Large intestine (tissue), 3 donors: Measurements from ENCODE around the gene FAM131B. TPM values are rescaled to one million over a fixed set of nuclear protein-coding genes. Genes with fewer than 3 reads are reported as not detected.
"Not testable (repeated sequence)": the region's sequence is repeated elsewhere in the genome, so short reads cannot be mapped to it uniquely, and the experiment has no call there.

ENCODE experiments used
- DNase-seq, 2 donors: peaks; one replicate each; pipeline versions ENCODE4 v3.0.0 to v3.0.0-alpha.2; 2013
- H3K27ac ChIP-seq: one replicate; pipeline ENCODE4 v1.5.1; 2013; ENCODE audit warnings: low read length
- H3K27me3 ChIP-seq: 2 replicates; pipeline ENCODE4 v1.6.1; 2013; ENCODE audit warnings: low read length; ENCODE audit not compliant: control insufficient read depth, insufficient read depth
- H3K36me3 ChIP-seq: 2 replicates; pipeline ENCODE4 v1.6.1; 2013; ENCODE audit warnings: low read length; ENCODE audit not compliant: control insufficient read depth, insufficient read depth
- H3K4me1 ChIP-seq: one replicate; pipeline ENCODE4 v1.6.1; 2013; ENCODE audit warnings: low read length; ENCODE audit not compliant: control insufficient read depth, insufficient read depth
- H3K4me3 ChIP-seq: one replicate; pipeline ENCODE4 v1.5.1; 2013; ENCODE audit warnings: low read length
- H3K9me3 ChIP-seq: one replicate; pipeline ENCODE4 v1.6.1; 2013; ENCODE audit warnings: mild to moderate bottlenecking, low read depth, low read length, moderate library complexity; ENCODE audit not compliant: control insufficient read depth
- WGBS: methylation state at CpG from one replicate; pipeline ENCODE4 v1.1.5; 2013; ENCODE audit warnings: low lambda C conversion rate; ENCODE audit not compliant: insufficient coverage; 5-methylcytosine and 5-hydroxymethylcytosine counted together
- polyA plus RNA-seq: library from polyadenylated mRNA; unstranded; fragments of 120-200 nt; gene quantifications from one replicate; pipeline ENCODE4 v1.2.1, GENCODE V29; 2013

The FAM131B gene
- polyA plus RNA-seq, 1 donor = 5.8 TPM

- Histone ChIP-seq H3K9me3 (no peaks in the 10 kb centered on the region), H3K4me3 (no peak overlapping the region), H3K27me3 (no peaks in the 10 kb centered on the region), H3K4me1 (peaks cover 51% of the 10 kb centered on the region), H3K27ac (peak overlapping the region; percentile 2), H3K36me3 (peaks cover 63% of the 10 kb centered on the region)
- no CpG with 5 or more reads among the region's 21 CpGs for WGBS
- peak in 1 of 2 donors; percentile 76 for DNase-seq
Observed at GRCh38 chr7:143395187-143396149, 33.0 kb upstream of the FAM131B start.

GRCh38 chr7:143394777-143395176 lies 32.3 kb upstream of the FAM131B start:
- no peak overlapping the region for H3K4me3 ChIP-seq
- no peak overlapping the region for H3K27ac ChIP-seq
- DNase-seq = no peak
- peaks cover 68% of the 10 kb centered on the region for H3K36me3 ChIP-seq
- H3K9me3 ChIP-seq = no peaks in the 10 kb centered on the region
- H3K27me3 ChIP-seq = no peaks in the 10 kb centered on the region
- peaks cover 51% of the 10 kb centered on the region for H3K4me1 ChIP-seq
- no CpG with 5 or more reads among the region's 6 CpGs for WGBS

GRCh38 chr7:143394068-143394467 lies 31.6 kb upstream of the FAM131B start:
- H3K36me3 ChIP-seq = peaks cover 69% of the 10 kb centered on the region
- H3K4me1 ChIP-seq = peaks cover 47% of the 10 kb centered on the region
- no peaks in the 10 kb centered on the region for H3K9me3 ChIP-seq
- no peak for DNase-seq
- H3K27me3 ChIP-seq = no peaks in the 10 kb centered on the region
- no peak overlapping the region for H3K4me3 ChIP-seq
- 100% methylated on average over 1 of the region's 6 CpGs for WGBS
- peak overlapping the region; percentile 68 for H3K27ac ChIP-seq

GRCh38 chr7:143393267-143394041 lies 30.9 kb upstream of the FAM131B start:
- H3K4me1 ChIP-seq = peaks cover 47% of the 10 kb centered on the region
- H3K4me3 ChIP-seq = no peak overlapping the region
- WGBS = no CpG with 5 or more reads among the region's 14 CpGs
- DNase-seq = peak; percentile 82 to 89
- H3K27me3 ChIP-seq = no peaks in the 10 kb centered on the region
- H3K36me3 ChIP-seq = peaks cover 76% of the 10 kb centered on the region
- peak overlapping the region; percentile 68 for H3K27ac ChIP-seq
- no peaks in the 10 kb centered on the region for H3K9me3 ChIP-seq

GRCh38 chr7:143392875-143393266 lies 30.4 kb upstream of the FAM131B start:
- peak overlapping the region; percentile 43 for H3K27ac ChIP-seq
- no CpG with 5 or more reads among the region's 6 CpGs for WGBS
- H3K27me3 ChIP-seq = no peaks in the 10 kb centered on the region
- H3K4me1 ChIP-seq = peaks cover 48% of the 10 kb centered on the region
- DNase-seq = no peak
- H3K9me3 ChIP-seq = no peaks in the 10 kb centered on the region
- no peak overlapping the region for H3K4me3 ChIP-seq
- H3K36me3 ChIP-seq = peaks cover 73% of the 10 kb centered on the region

GRCh38 chr7:143392427-143392826 lies 29.9 kb upstream of the FAM131B start:
- Histone ChIP-seq H3K36me3 (peaks cover 69% of the 10 kb centered on the region), H3K27ac (peak overlapping the region; percentile 58), H3K4me1 (peaks cover 52% of the 10 kb centered on the region)
- H3K27me3 ChIP-seq, H3K4me3 ChIP-seq, H3K9me3 ChIP-seq, DNase-seq: not testable (repeated sequence)
- whole genome bisulfite sequencing = no CpG with 5 or more reads among the region's 8 CpGs

- DNase-seq = no peak
- Histone ChIP-seq H3K36me3 (peaks cover 62% of the 10 kb centered on the region), H3K9me3 (no peaks in the 10 kb centered on the region), H3K4me3 (no peak overlapping the region), H3K27me3 (no peaks in the 10 kb centered on the region), H3K4me1 (peaks cover 59% of the 10 kb centered on the region), H3K27ac (peak overlapping the region; percentile 58)
- no CpG with 5 or more reads among the region's 24 CpGs for WGBS
Observed at GRCh38 chr7:143391462-143392404, 29.2 kb upstream of the FAM131B start.

GRCh38 chr7:143390773-143391317 lies 28.3 kb upstream of the FAM131B start:
- no peak overlapping the region for H3K4me3 ChIP-seq
- DNase-seq = no peak
- peaks cover 56% of the 10 kb centered on the region for H3K36me3 ChIP-seq

GRCh38 chr7:143390104-143390772 lies 27.7 kb upstream of the FAM131B start:
- Histone ChIP-seq H3K27ac (no peak overlapping the region), H3K9me3 (no peaks in the 10 kb centered on the region), H3K4me3 (no peak overlapping the region), H3K4me1 (peaks cover 58% of the 10 kb centered on the region), H3K36me3 (peaks cover 56% of the 10 kb centered on the region), H3K27me3 (no peaks in the 10 kb centered on the region)
- no peak for DNase-seq
- WGBS = no CpG with 5 or more reads among the region's 10 CpGs

More at GRCh38 chr7:143390773-143391317, 28.3 kb upstream of the FAM131B start:
- Histone ChIP-seq H3K4me1 (peaks cover 61% of the 10 kb centered on the region), H3K9me3 (no peaks in the 10 kb centered on the region), H3K27ac (no peak overlapping the region), H3K27me3 (no peaks in the 10 kb centered on the region)
- WGBS = no CpG with 5 or more reads among the region's 9 CpGs
